CD4-positive, alpha-beta T cell (primary cell): ENCODE results near the gene TMED7. TPM values are rescaled to one million over a fixed set of nuclear protein-coding genes. Genes with fewer than 3 reads are reported as not detected.

Experiments
- ATAC-seq: fragments of 200-7000 bp; cut with Tn5 transposase; one replicate; pipeline ENCODE4 v1.10.0; 2022; ENCODE audit warnings: mild to moderate bottlenecking; ENCODE audit not compliant: poor library complexity
- CTCF ChIA-PET: fragments of 350-600 bp; sonication (Branson Sonifier 250); formaldehyde crosslinking; loops from one replicate; lab custom pipeline; 2021; ENCODE audit warnings: antibody characterized with exemption, inconsistent platforms; lab: Charles Lee
- POLR2A ChIA-PET: fragments of 350-600 bp; sonication (Branson Sonifier 250); formaldehyde crosslinking; loops from one replicate; lab custom pipeline; 2021; ENCODE audit warnings: antibody characterized with exemption, inconsistent platforms; lab: Charles Lee
- DNase-seq, 14 experiments: peaks; one replicate each; pipeline ENCODE4 v3.0.0-alpha.2; 2013 to 2020; ENCODE audit warnings: mixed read lengths in 2 of 14
- H3K27ac ChIP-seq, 2 donors: one replicate each; pipeline versions ENCODE4 v1.5.1 to v1.7.0; 2013; ENCODE audit warnings: low read length in 2 of 2, low read depth in 1 of 2, mild to moderate bottlenecking in 1 of 2
- H3K27me3 ChIP-seq, 2 experiments: 1 replicate in 1 of 2; 2 replicates in 1 of 2; pipeline versions ENCODE4 v1.6.1 to v1.7.0; 2013; ENCODE audit warnings: low read length in 2 of 2, control low read depth in 1 of 2, mild to moderate bottlenecking in 1 of 2, moderate library complexity in 1 of 2; ENCODE audit not compliant: insufficient read depth in 2 of 2, control insufficient read depth in 1 of 2
- H3K36me3 ChIP-seq: one replicate; pipeline ENCODE4 v1.6.1; 2013; ENCODE audit warnings: low read length, control low read depth; ENCODE audit not compliant: insufficient read depth
- H3K4me1 ChIP-seq: one replicate; pipeline ENCODE4 v1.6.1; 2013; ENCODE audit warnings: low read length, control low read depth; ENCODE audit not compliant: insufficient read depth
- H3K4me3 ChIP-seq: one replicate; pipeline ENCODE4 v1.5.1; 2013; ENCODE audit warnings: mild to moderate bottlenecking, low read length, moderate library complexity
- H3K9me3 ChIP-seq, 2 experiments: 1 replicate in 1 of 2; 2 replicates in 1 of 2; pipeline versions ENCODE4 v1.6.1 to v1.7.0; 2013; ENCODE audit warnings: low read length in 2 of 2, mild to moderate bottlenecking in 2 of 2, control low read depth in 1 of 2, moderate library complexity in 1 of 2; ENCODE audit not compliant: control insufficient read depth in 1 of 2, insufficient read depth in 1 of 2
- H3K27ac Mint-ChIP-seq: one replicate; pipeline ENCODE4 v1.8.0; 2020; ENCODE audit warnings: mixed read lengths
- H3K27me3 Mint-ChIP-seq: one replicate; pipeline ENCODE4 v1.8.0; 2021; ENCODE audit warnings: mixed read lengths
- H3K36me3 Mint-ChIP-seq: one replicate; pipeline ENCODE4 v1.8.0; 2021; ENCODE audit warnings: low read depth, mixed read lengths
- H3K4me1 Mint-ChIP-seq: one replicate; pipeline ENCODE4 v1.8.0; 2021; ENCODE audit warnings: low read depth, mixed read lengths
- H3K4me3 Mint-ChIP-seq: one replicate; pipeline ENCODE4 v1.8.0; 2020; ENCODE audit warnings: mild to moderate bottlenecking, mixed read lengths
- H3K9me3 Mint-ChIP-seq: one replicate; pipeline ENCODE4 v1.8.0; 2020; ENCODE audit warnings: mixed read lengths
- CTCF ChIP-seq: fragments of 200-600 bp; IDR thresholded peaks from one replicate; pipeline ENCODE4 v1.8.0; 2022; ENCODE audit warnings: antibody characterized with exemption, mild to moderate bottlenecking
- intact Hi-C, 2 experiments: fragments of 100-400 bp; cut with DNase I in 1 of 2; cut with micrococcal nuclease in 1 of 2; formaldehyde crosslinking; loops; one replicate each; pipeline versions ENCODE4 v1.15.1 to v1.9.0; 2023 to 2025; cut with DNase I, micrococcal nuclease
- total RNA-seq, 174 experiments: library from RNA in 2 of 174; stranded (reverse) in 2 of 174; gene quantifications; one replicate each; pipeline ENCODE4 v1.2.3 and lab custom pipeline; 2021 to 2026

Gene TMED7
- total RNA-seq, 2 experiments from 2014 or later: 50.4 to 56.7 TPM

- H3K27me3 ChIP-seq: no peaks in the 10 kb centered on the region
- H3K9me3 Mint-ChIP-seq: no peaks in the 10 kb centered on the region
- no peaks in the 10 kb centered on the region for H3K4me1 Mint-ChIP-seq
- H3K4me3 ChIP-seq: no peak overlapping the region
- ChIA-PET CTCF (interaction anchor here (1.5 kb wide), 1 partner anchor 267 kb away, joined by 4 read pairs; no protein-coding TSS in a partner anchor), POLR2A (interaction anchor here (0.6 to 0.7 kb wide), 2 partner anchors 352 to 588 kb away, joined by 3 to 4 read pairs; no protein-coding TSS in a partner anchor)
- H3K27ac ChIP-seq: no peak overlapping the region
- H3K36me3 ChIP-seq: no peaks in the 10 kb centered on the region
- ATAC-seq (no peak), DNase-seq (no peak)
- H3K4me3 Mint-ChIP-seq: no peak overlapping the region
- H3K9me3 ChIP-seq: no peaks in the 10 kb centered on the region
- H3K27me3 Mint-ChIP-seq: no peaks in the 10 kb centered on the region
- H3K36me3 Mint-ChIP-seq: no peaks in the 10 kb centered on the region
- H3K27ac Mint-ChIP-seq: no peak overlapping the region
- intact Hi-C loops: no loop called here
- H3K4me1 ChIP-seq: no peaks in the 10 kb centered on the region
- no peak for TF ChIP-seq CTCF
Observed at GRCh38 chr5:115577329-115577728, 48.5 kb downstream of the TMED7 start.

- Histone ChIP-seq H3K4me1 (no peaks in the 10 kb centered on the region), H3K27me3 (no peaks in the 10 kb centered on the region), H3K4me3 (no peak overlapping the region), H3K27ac (no peak overlapping the region), H3K36me3 (no peaks in the 10 kb centered on the region), H3K9me3 (no peaks in the 10 kb centered on the region)
- ChIA-PET CTCF (interaction anchor here (0.7 to 2.4 kb wide), 23 partner anchors 8 to 291 kb away, joined by 3 to 25 read pairs (median 4); partner anchors contain the start of gene FEM1C), POLR2A (interaction anchor here (0.7 to 2.0 kb wide), 3 partner anchors 31 to 314 kb away, joined by 3 to 7 read pairs (median 7); partner anchors contain the start of gene FEM1C)
- H3K27ac Mint-ChIP-seq: no peak overlapping the region
- no peaks in the 10 kb centered on the region for H3K4me1 Mint-ChIP-seq
- H3K9me3 Mint-ChIP-seq: no peaks in the 10 kb centered on the region
- intact Hi-C loops: loop anchor here in 1 of 2 experiments (2.0 kb wide), 1 partner anchor 25 kb away; no protein-coding TSS in a partner anchor
- ATAC-seq (no peak), DNase-seq (no peak)
- no peak for TF ChIP-seq CTCF
- no peaks in the 10 kb centered on the region for H3K36me3 Mint-ChIP-seq
- H3K4me3 Mint-ChIP-seq: no peak overlapping the region
- H3K27me3 Mint-ChIP-seq: no peaks in the 10 kb centered on the region
Observed at GRCh38 chr5:115575167-115576070, 50.4 kb downstream of the TMED7 start.

- CTCF ChIA-PET: no interaction called here
- intact Hi-C loops: loop anchor here (5.0 kb wide), 2 partner anchors 476 to 1961 kb away; no protein-coding TSS in a partner anchor
Observed at GRCh38 chr5:115573133-115573532, 52.7 kb downstream of the TMED7 start.

More at GRCh38 chr5:115573133-115573532, 52.7 kb downstream of the TMED7 start:
- Histone ChIP-seq H3K27ac (no peak overlapping the region), H3K4me1 (no peaks in the 10 kb centered on the region), H3K27me3 (no peaks in the 10 kb centered on the region), H3K9me3 (no peaks in the 10 kb centered on the region), H3K36me3 (no peaks in the 10 kb centered on the region), H3K4me3 (no peak overlapping the region)
- no peak overlapping the region for H3K27ac Mint-ChIP-seq
- no peaks in the 10 kb centered on the region for H3K4me1 Mint-ChIP-seq
- H3K27me3 Mint-ChIP-seq: no peaks in the 10 kb centered on the region
- no peak for TF ChIP-seq CTCF
- H3K9me3 Mint-ChIP-seq: no peaks in the 10 kb centered on the region
- ATAC-seq: no peak
- DNase-seq: no peak
- no peak overlapping the region for H3K4me3 Mint-ChIP-seq
- H3K36me3 Mint-ChIP-seq: no peaks in the 10 kb centered on the region
- POLR2A ChIA-PET: no interaction called here
